Smooth muscle cell (in vitro differentiated cells): ENCODE results near the gene NCKAP1. TPM values are rescaled to one million over a fixed set of nuclear protein-coding genes. Genes with fewer than 3 reads are reported as not detected.
A peak's percentile ranks its signal among the peaks of the same experiment; 100 is the strongest.

Experiments used
- DNase-seq: peaks from one replicate; lab custom pipeline; 2025; ENCODE audit not compliant: unreplicated experiment; lab: John Stamatoyannopoulos, UW
- H2AFZ ChIP-seq: fragments of 200-600 bp; sonication (generic); 2 replicates; pipeline ENCODE4 v1.6.0; 2016; ENCODE audit warnings: antibody characterized with exemption, low read depth, mild to moderate bottlenecking
- H3F3A ChIP-seq: fragments of 200-600 bp; sonication (generic); 2 replicates; pipeline ENCODE4 v1.6.0; 2017; ENCODE audit warnings: antibody characterized with exemption, low read depth
- H3K27ac ChIP-seq: fragments of 200-600 bp; sonication (generic); 2 replicates; pipeline ENCODE4 v1.5.1; 2016; ENCODE audit warnings: low read depth, mild to moderate bottlenecking
- H3K27me3 ChIP-seq: fragments of 200-600 bp; sonication (generic); 2 replicates; pipeline ENCODE4 v1.6.1; 2016; ENCODE audit warnings: low read depth, mild to moderate bottlenecking
- H3K36me3 ChIP-seq: fragments of 200-600 bp; sonication (generic); 2 replicates; pipeline ENCODE4 v1.5.1; 2016; ENCODE audit warnings: low read depth
- H3K4me1 ChIP-seq: fragments of 200-600 bp; sonication (generic); 2 replicates; pipeline ENCODE4 v1.5.1; 2016; ENCODE audit warnings: low read depth
- H3K4me2 ChIP-seq: fragments of 200-600 bp; sonication (generic); 2 replicates; pipeline ENCODE4 v1.6.0; 2016; ENCODE audit warnings: mild to moderate bottlenecking
- H3K4me3 ChIP-seq: fragments of 200-600 bp; sonication (generic); 2 replicates; pipeline ENCODE4 v1.5.1; 2016; ENCODE audit warnings: mild to moderate bottlenecking
- H3K79me2 ChIP-seq: fragments of 200-600 bp; sonication (generic); 2 replicates; pipeline ENCODE4 v1.6.0; 2016; ENCODE audit warnings: low read depth, mild to moderate bottlenecking
- H3K9ac ChIP-seq: fragments of 200-600 bp; sonication (generic); 2 replicates; pipeline ENCODE4 v1.6.0; 2016; ENCODE audit warnings: low read depth
- H3K9me3 ChIP-seq: fragments of 200-600 bp; sonication (generic); replicated peaks from 2 replicates; pipeline ENCODE4 v1.5.1; 2016; ENCODE audit warnings: low read depth
- H4K20me1 ChIP-seq: fragments of 200-600 bp; sonication (generic); 2 replicates; pipeline ENCODE4 v1.6.0; 2016; ENCODE audit warnings: low read depth
- WGBS: methylation state at CpG from one replicate; pipeline ENCODE4 v1.1.7; 2016; ENCODE audit warnings: low lambda C conversion rate; 5-methylcytosine and 5-hydroxymethylcytosine counted together
- polyA plus RNA-seq: library from polyadenylated mRNA; unstranded; fragments of >200 nt; fragmentation: Nextera tagmentation; extraction: Ambion mirVana; gene quantifications from 2 replicates; pipeline ENCODE4 v1.2.1, GENCODE V29; 2016
- total RNA-seq: library from RNA; depleted of rRNA; stranded (reverse); fragments of >200 nt; gene quantifications from 2 replicates; pipeline ENCODE4 v1.2.3, GENCODE V29; 2014
- TF ChIP-seq, protein P1 (sequence below): fragments of 200-600 bp; sonication (generic); IDR thresholded peaks from 2 replicates; pipeline ENCODE4 v1.5.1; 2017; ENCODE audit warnings: borderline replicate concordance, mild to moderate bottlenecking, antibody characterized with exemption; ENCODE audit not compliant: insufficient read depth, poor library complexity, severe bottlenecking

Gene NCKAP1
- total and polyA plus RNA-seq, 2 experiments from 2014 or later, result 54.2 to 209 TPM

DNA sequence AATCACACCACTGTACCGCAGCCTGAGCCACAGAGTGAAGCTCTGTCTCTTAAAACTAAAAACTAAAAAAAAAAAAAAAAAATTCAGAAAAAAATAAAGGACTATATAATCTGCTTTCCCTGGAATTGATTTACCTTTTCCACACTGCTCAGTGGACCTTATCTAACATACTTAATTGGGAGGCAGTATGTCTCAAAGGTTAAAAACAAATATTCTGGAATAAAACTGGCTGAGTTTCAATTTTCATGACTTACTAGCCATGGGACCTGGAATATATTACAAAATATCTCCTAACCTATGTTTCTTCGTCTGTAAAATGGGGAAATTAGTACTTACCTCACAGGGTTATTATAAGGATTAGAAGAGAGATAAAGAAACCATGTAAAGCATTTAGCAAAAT, 11.8 kb downstream of the NCKAP1 start:
- no peak overlapping the region for H3K4me2 ChIP-seq
- H3K27me3 ChIP-seq, result no peaks in the 10 kb centered on the region
- TF ChIP-seq, protein P1, sequence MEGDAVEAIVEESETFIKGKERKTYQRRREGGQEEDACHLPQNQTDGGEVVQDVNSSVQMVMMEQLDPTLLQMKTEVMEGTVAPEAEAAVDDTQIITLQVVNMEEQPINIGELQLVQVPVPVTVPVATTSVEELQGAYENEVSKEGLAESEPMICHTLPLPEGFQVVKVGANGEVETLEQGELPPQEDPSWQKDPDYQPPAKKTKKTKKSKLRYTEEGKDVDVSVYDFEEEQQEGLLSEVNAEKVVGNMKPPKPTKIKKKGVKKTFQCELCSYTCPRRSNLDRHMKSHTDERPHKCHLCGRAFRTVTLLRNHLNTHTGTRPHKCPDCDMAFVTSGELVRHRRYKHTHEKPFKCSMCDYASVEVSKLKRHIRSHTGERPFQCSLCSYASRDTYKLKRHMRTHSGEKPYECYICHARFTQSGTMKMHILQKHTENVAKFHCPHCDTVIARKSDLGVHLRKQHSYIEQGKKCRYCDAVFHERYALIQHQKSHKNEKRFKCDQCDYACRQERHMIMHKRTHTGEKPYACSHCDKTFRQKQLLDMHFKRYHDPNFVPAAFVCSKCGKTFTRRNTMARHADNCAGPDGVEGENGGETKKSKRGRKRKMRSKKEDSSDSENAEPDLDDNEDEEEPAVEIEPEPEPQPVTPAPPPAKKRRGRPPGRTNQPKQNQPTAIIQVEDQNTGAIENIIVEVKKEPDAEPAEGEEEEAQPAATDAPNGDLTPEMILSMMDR, result no peak
- no peak overlapping the region for H3K27ac ChIP-seq
- no peak overlapping the region for H3K4me3 ChIP-seq
- H3K4me1 ChIP-seq, result peaks cover under 1% of the 10 kb centered on the region
- peaks cover 100% of the 10 kb centered on the region for H3K79me2 ChIP-seq
- H2AFZ ChIP-seq, result no peak overlapping the region
- H3F3A ChIP-seq, result no peaks in the 10 kb centered on the region
- no peak for DNase-seq
- no peaks in the 10 kb centered on the region for H3K9me3 ChIP-seq
- H3K36me3 ChIP-seq, result peaks cover 15% of the 10 kb centered on the region
- 64% methylated on average over 2 of the region's 2 CpGs for WGBS
- no peak overlapping the region for H3K9ac ChIP-seq
- peaks cover 100% of the 10 kb centered on the region for H4K20me1 ChIP-seq

DNA sequence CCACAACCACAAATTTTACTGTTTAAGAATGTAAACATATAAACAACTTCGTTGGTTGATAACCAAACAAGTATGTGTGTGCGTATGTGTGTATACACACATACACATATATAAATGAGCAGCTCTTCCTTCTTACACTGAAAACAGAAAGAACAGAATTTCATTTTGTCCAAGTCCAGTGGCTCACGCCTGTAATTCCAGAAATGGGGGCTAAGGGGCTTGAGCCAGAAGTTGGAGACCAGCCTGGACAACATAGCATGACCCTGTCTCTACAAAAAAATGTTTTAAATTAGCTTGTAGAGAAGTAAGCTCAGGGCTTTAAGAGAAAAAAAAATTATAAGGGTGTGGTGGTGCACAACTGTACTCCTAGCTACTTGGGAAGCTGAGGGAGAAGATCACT, 12.3 kb downstream of the NCKAP1 start:
- Histone ChIP-seq H3K27ac (peak overlapping the region; percentile 12), H3K4me1 (no peaks in the 10 kb centered on the region), H3K9me3 (no peaks in the 10 kb centered on the region), H2AFZ (no peak overlapping the region), H3K9ac (no peak overlapping the region), H3K36me3 (peaks cover 17% of the 10 kb centered on the region), H4K20me1 (peaks cover 100% of the 10 kb centered on the region), H3K27me3 (no peaks in the 10 kb centered on the region), H3K4me3 (no peak overlapping the region), H3K4me2 (peak overlapping the region; percentile 26), H3F3A (no peaks in the 10 kb centered on the region), H3K79me2 (peaks cover 100% of the 10 kb centered on the region)
- DNase-seq, result no peak
- WGBS, result 81% methylated on average over 3 of the region's 3 CpGs
- TF ChIP-seq, protein P1, result no peak

DNA sequence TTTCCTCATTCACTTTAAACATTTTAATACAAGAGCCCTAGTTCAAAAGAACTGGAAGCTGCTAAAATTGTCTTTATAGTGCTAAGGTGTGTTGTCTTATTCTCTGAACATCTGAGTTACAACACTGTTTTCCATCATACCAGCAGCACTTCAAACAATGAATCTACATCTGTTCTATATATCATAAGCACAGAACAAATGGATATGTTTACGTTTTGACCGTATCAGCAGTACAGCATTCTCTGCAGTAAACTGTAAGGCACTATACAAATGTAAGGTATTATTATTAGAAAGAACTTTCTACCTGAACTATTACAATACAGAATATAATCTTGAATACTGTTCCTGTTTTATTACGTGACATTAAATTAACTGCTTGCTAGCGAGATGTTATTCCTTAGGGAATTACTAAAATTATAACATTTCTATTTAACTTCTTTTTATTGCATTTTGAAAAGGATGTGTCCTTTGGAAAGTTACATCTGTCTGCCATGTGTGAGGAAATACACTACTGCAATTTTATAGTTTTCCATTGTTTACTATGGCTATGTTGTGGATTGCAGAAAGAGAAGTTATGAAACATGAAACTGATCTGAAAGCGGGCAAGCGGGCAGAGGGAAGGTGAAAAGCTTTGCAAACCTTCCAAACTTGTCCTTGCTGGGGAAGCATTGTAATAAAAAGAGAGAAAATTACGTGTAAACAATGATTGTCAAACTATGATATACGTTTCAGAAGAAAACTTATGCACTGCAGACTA, 13.7 kb downstream of the NCKAP1 start:
- H3K4me2 ChIP-seq, result peak overlapping the region; percentile 23
- peaks cover 100% of the 10 kb centered on the region for H4K20me1 ChIP-seq

More for the DNA sequence above, 13.7 kb downstream of the NCKAP1 start:
- peaks cover 100% of the 10 kb centered on the region for H3K79me2 ChIP-seq
- H3K4me1 ChIP-seq, result no peaks in the 10 kb centered on the region
- no peak for DNase-seq
- no peak overlapping the region for H3K9ac ChIP-seq
- H3K27me3 ChIP-seq, result no peaks in the 10 kb centered on the region
- H3K9me3 ChIP-seq, result no peaks in the 10 kb centered on the region
- H3F3A ChIP-seq, result no peaks in the 10 kb centered on the region
- 85% methylated on average over 8 of the region's 8 CpGs for WGBS
- TF ChIP-seq, protein P1, result no peak
- no peak overlapping the region for H3K27ac ChIP-seq
- no peak overlapping the region for H2AFZ ChIP-seq
- H3K4me3 ChIP-seq, result peak overlapping the region; percentile 18
- peaks cover 17% of the 10 kb centered on the region for H3K36me3 ChIP-seq
